CMK (cell line): ENCODE data around the gene TSBP1.
"Not testable (repeated sequence)": the region's sequence is repeated elsewhere in the genome, so short reads cannot be mapped to it uniquely, and the experiment has no call there.

ENCODE experiments used
- DNase-seq: peaks from one replicate; pipeline ENCODE4 v3.0.0-alpha.2; 2010; ENCODE audit warnings: low read depth

The TSBP1 gene

DNA sequence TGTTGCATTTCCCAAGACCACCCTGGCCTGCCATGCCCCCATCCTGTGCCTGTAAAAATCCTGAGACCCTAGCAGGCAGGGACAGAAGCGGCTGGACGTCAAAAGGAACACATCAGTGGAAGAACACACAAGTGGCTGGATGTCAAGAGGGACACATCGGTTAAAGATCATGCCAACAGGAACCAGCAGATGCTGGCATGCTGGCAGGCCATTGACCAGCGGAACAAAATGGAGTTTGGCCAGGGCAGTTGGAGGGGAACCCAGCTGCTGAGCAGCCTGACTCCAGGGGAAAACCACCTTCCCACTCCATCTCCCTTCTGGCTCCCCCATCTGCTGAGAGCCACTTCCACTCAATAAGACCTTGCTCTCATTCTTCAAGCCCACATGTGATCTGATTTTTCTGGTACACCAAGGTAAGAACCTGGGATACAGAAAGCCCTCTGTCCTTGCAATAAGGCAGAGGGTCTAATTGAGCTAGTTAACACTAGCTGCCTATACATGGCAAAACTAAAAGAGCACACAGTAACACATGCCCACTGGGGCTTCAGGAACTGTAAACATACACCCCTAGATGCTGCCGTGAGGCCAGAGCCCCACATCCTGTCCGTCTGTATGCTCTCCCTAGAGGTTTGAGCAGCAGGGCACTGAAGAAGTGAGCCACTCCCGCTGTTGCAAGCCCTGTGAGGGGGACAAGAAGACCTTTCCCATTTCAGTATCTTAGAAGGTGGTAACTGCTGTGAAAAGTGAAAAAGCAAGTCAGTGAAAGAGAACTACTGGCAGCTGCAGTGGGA lies 4.2 kb upstream of the TSBP1 start:
- DNase-seq = no peak

DNA sequence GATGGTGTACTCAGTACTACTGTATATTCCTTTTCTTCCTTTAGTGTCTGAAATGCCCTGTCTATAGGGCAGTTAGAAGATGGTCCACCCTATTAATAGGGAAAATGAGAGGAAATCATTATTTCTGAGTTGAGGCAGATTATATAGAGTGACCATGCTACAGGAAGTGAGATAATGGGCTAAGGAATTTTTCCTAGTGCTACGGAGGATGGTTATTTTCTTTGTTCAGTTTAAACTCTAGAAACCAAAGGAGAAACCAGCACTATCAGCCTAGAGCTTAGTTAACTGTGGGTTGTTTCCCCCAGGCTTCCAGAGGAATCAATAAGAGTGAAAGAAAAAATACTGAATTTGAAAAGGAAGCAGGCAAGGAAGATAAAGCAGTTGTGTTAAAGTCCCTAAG lies 474 bp downstream of the TSBP1 start:
- no peak for DNase-seq

DNA sequence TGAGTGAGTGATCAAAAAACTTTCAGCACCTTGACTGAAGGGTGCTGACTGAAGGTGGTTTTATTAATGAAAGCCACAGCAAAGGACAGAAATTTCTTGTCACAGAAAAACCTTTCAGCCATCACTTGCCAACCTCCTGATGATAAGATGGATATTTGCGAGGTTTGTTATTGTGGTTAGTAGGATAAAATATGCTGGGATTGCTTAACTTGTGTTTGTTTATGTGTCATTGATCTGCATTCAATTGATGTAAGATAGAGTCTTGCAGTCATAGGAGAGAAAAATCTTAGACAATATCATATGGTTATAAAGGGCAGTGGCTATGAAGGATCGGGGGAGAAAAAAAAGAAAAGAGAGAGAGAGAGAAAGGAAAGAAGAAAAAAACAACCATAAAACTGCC lies 1.2 kb downstream of the TSBP1 start:
- DNase-seq = no peak

DNA sequence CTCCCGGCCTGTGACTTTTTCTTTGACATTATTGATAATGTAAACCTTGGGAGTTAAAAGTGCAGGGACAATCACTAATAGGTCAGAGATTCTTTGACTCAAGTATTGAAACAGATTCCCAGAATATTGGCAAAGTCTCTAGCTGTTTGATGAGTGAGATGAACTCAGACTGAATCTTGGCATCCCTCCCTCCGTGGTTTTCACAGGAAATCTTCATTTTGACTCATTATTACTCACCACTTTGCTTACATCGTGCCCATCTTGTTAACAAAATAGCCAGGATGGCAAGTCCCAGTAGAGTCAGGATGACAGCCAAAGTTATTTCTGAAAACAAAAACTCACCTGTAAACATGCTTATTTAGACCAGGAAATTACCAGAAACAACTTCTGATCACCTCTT lies 2.0 kb downstream of the TSBP1 start:
- no peak for DNase-seq

DNA sequence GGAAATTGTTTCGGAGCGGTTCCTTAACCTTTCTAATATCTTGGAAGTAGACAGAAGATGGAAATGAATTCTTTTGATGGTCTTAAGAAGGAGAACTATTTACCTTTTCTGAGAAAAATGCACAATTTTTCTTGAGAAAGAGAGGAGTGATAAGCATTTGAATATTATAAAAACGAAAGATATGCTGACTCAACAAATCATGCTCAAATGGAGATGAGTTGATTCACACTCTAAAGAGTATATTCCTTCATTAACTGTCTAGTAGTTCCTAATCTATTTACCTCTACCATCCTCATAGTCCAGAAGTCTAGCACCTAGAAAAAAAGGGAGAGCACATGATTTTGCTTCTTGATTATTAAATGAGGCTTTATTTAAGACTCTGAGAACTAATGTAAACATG lies 4.1 kb downstream of the TSBP1 start:
- DNase-seq = no peak

DNA sequence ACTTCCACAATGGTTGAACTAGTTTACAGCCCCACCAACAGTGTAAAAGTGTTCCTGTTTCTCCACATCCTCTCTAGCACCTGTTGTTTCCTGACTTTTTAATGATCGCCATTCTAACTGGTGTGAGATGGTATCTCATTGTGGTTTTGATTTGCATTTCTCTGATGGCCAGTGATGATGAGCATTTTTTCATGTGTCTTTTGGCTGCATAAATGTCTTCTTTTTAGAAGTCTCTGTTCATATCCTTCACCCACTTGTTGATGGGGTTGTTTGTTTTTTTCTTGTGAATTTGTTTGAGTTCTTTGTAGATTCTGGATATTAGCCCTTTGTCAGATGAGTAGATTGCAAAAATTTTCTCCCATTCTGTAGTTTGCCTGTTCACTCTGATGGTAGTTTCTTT lies 12.5 kb downstream of the TSBP1 start:
- not testable (repeated sequence) for DNase-seq

DNA sequence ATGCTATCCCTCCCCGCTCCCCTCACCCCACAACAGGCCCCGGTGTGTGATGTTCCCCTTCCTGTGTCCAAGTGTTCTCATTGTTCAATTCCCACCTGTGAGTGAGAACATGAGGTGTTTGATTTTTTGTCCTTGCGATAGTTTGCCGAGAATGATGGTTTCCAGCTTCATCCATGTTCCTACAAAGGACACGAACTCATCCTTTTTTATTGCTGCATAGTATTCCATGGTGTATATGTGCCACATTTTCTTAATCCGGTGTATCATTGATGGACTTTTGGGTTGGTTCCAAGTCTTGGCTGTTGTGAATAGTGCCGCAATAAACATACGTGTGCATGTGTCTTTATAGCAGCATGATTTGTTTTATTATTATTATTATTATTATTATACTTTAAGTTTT lies 13.2 kb downstream of the TSBP1 start:
- not testable (repeated sequence) for DNase-seq

DNA sequence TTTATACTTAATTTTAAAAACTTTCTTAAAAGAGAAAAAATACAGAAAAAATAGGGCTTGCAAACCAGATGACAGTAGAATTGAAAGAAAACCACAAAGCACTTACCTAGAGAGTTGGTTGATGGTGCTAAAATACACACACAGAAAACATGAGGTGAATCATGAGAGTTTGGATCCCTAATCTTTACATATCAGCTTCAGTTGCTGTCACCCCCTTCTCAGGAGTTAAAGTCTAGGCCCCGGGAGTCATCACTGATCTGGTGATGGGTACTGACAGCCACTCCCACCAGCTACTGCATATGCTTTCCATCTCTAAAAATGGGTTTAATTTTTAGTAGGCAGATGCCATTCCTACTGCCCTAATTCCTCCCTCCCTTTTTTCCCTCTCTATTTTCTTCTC lies 16.7 kb downstream of the TSBP1 start:
- DNase-seq = no peak

DNA sequence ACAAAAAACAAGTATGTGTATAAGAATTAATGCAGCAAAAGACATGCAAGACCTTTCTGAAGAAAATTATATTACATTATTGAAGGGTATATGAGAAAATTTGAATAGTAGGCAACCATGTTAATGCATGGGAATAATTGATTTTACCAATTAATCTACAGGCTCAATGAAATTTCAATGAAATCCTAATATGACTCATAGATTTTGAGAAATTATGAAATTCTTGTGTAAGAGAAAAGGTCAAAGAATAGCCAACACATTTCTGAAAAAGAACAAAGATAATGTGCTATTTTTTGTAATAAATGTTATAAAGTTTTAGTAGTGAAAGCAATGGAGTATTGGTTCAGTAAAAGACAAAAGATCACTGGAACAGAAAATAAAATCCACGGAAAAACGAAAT lies 18.4 kb downstream of the TSBP1 start:
- DNase-seq = no peak

DNA sequence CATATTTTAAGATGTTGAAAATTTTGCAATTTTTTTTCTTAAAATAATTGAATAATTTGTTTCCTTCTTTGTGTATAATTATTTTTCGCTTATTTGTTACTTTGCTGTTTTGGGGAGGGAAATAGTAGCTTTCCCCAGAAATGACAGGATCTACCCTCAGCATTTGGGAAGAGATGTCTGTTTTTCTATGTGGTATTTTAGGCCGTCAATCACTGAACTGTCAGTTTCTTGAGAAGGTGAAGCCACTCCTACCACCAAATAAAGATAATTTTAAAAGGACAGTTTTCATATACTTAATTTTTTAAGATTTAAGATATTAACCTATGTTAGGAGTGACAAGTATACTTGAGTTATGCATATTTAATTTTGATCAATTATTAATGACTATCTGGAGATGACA lies 31.5 kb downstream of the TSBP1 start:
- no peak for DNase-seq

DNA sequence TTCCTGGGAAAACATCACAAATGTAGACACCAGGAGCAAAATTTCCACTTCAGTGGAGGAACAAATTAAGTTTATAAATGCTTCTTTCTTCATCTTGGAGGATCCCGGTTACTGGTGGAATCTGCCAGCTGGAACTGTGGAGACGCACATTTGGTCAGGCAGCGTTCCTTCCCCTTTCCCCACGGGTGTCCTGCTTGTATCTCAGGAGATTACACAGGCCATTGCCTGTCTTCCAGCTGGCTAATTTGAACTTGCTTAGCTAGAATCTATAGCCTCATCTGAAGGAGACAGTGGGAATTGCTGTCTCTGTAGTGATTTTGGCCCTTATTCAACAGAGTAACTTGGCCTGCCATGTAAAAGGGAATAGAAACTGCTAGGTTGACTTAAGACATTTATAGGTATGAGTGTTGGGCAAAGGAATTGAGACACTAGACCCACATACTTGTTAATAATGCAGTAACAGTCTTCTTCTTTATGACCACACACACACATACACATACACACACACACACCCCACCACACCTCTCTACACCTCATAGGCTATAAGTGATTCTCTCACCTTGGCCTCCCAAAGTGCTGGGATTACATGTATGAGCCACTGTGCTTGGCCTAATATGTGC lies 34.4 kb downstream of the TSBP1 start:
- no peak for DNase-seq

DNA sequence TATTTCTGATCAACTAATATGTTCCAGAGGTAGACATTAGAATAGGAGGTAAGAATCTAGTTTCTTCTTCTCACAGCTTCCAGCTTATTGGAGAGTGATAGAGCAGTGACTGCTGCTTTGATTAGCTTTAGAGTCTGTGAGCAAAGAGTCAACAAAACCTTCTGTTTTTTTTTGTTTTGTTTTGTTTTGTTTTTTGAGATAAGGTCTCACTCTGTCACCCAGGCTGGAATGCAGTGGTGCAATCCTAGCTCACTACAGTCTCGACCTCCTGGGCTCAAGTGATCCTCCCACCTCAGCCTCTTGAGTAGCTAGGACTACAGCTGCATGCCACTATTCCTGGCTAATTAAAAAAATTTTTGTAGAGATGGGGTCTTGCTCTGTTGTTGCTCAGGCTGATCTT lies 39.3 kb downstream of the TSBP1 start:
- DNase-seq = no peak

DNA sequence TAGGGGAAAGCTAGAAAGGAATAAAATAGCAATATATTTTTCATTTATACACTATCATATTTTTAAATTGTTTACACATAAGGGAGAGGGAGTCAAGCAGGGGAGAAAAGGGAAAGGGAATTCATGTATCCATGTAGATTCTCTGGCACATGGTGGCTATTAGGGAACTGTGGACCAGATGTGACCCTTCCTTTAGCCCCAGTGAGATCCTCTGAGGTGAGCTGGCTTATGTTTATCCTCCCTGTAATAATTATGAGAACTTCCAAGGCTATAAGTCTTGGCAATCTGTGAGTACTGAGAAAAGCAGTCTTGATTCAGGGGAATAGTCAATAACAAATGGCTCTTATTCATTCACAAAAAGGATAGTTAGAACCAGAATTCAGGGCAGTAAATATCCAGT lies 42.6 kb downstream of the TSBP1 start:
- DNase-seq = no peak

DNA sequence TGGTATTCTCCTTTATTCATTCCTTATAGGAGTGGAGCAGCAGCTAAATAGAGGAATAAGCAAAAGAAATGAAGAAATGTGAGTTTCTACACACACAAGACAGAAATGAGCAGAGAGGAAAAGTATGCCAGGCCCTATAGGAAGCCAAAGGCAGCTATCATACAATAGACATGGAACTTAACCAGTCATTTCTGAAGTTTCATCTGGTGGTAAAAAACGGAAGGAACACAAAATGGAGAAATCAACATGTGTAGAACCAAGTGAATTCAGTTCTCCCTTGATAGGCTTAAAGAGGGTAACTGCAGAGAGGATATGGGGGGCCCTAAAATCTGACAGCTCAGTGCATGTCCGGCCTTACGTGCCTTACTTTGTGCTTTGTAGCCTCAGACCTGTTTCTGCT lies 44.6 kb downstream of the TSBP1 start:
- no peak for DNase-seq

DNA sequence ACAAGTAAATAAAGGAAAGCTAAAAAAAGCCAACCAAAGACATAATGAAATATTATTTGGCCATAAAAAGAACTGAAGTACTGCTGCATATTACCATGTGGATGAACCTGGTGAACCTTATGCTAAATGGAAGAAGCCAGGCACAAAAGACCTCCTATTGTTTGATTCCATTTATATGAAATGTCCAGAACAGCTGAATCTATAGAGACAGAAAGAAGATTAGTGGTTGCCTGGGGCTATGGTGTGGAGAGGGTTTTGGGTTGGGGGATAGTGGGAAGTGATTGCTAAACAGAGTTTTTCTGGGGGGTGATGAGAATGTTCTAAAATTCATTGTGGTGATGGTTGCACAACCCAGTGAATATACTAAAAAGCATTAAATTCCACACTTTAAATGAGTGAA lies 53.2 kb downstream of the TSBP1 start:
- DNase-seq = no peak

DNA sequence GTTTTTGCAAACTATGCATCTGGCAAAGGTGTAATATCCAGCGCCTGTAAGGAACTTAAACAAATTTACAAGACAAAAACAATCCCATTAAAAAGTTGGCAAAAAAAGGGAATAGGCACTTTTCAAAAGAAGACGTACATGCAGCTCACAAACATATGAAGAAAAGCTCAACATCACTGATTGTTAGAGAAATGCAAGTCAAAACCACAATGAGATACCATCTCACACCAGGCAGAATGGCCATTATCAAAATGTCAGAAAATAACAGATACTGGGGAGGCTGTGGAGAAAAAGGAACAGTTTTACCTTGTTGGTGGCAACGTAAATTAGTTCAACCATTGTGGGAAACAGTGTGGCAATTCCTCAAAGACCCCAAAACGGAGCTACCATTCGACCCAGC lies 54.2 kb downstream of the TSBP1 start:
- no peak for DNase-seq

DNA sequence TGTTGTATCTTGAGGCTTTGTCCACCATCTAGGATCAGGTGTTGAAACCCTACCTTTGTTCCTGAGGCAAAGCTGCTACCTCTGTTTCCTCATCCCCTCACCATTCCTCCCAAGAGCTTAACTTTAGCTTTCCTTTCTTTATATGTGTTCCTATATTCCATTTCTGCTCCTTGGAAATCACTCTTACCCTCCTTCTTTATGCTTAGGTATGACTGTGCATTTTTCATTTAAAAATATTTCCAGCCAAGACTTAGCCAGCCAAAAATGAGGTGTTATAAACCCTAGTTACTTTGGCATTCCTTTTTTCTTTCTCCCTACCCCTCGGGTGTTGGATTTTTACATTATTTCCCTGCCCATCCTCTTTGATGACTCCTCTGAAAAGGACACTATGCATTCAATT lies 57.7 kb downstream of the TSBP1 start:
- DNase-seq = no peak

DNA sequence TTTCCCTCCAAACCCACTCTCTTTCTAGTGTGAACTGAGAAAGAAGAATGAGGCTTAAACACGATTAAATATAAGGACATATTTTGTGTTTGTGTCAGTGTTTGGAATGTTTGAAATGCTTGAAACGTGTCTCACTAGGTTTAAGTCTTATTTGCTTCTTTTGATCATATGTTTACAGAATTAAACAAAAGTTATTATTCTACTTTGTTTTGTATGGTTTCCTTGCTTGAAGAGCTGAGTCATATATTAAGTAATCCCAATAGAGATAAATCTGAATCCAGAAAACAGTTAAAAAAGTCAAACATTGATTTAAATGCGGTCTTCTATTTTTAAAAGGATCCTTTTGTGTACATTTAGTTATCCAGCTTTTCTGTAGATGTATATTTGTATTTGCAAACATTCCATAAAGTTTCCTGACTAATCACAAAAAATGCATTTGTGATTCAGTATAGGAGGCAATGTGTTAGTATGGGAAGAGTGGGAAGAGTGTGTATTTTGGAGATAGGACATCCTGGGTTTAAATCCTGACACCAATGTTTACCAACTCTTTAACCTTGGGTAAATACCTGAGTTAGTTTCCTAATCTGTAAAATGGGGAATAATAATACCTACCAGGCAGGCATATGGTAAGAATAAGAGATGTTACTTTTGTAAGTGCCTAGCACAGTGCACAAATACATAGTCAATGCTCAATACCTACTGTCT lies 72.9 kb downstream of the TSBP1 start:
- no peak for DNase-seq

DNA sequence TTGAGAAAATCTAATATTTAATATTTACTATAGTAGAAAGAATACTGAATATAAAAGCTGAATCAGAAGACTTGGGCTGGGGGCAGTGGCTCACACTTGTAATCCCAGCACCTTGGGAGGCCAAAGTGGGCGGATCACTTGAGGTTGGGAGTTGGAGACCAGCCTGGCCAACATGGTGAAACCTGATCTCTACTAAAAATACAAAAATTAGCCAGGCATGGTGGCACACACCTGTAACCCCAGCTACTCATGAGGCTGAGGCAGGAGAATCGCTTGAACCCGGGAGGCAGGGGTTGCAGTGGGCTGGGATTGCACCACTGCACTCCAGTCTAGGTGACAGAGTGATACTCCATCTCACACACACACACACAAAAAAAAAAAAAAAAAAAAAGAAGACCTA lies 76.7 kb downstream of the TSBP1 start:
- not testable (repeated sequence) for DNase-seq

DNA sequence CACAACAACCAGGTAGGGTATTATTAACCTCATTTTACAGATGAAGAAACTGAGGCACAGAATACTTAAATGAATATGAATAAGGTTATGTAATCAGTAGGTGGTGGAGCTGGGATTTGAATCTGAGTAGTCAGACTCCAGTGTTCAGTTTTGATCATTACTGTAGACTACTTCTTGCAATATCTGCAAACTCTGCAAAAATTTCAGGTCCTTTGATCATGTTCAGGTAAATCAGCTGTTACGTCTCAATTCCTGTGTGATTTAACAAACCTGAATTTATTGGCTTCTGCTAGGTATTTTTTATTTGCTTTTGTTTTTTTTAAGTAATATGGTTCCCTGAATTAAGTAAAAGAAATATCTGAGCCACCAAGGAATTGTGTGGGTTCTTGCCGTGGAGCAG lies 77.1 kb downstream of the TSBP1 start:
- no peak for DNase-seq

DNA sequence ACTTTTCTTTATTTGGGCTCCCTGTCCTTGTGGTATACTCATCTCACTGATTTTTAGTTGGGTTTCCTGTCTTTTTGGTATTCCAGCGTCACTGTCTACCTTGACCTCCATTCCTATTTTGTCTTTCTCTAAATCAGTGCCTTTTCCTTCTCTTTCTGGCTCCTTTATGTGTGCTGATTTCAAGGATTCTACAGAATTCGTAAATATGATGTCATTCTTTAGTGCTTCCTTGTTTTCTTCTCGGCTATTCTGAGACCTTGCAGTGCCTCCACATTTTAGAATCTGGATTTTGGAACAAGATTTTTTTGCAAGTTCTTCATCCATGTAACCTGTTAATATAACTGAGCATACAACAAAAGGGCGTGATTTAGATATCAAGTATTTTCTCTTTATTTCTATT lies 78.0 kb downstream of the TSBP1 start:
- DNase-seq = no peak

DNA sequence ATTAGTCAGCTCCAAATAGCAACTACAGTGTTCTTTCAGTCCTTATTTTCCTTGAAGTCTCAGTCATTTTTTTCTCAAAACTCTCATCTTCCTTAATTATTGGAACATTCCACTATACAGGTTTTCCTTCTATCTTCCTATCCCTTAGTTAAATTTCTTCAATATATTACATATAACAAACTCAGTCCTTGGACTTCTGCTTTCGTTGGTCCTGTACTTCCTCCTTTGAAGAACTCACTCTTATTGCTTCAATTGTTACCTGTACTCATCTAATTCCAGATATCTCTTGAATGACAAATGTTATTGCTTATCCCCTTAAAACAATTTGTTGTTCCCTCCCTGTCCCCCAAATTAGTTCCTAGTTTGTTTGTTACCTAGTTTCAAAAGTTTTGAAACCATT lies 80.2 kb downstream of the TSBP1 start:
- no peak for DNase-seq

DNA sequence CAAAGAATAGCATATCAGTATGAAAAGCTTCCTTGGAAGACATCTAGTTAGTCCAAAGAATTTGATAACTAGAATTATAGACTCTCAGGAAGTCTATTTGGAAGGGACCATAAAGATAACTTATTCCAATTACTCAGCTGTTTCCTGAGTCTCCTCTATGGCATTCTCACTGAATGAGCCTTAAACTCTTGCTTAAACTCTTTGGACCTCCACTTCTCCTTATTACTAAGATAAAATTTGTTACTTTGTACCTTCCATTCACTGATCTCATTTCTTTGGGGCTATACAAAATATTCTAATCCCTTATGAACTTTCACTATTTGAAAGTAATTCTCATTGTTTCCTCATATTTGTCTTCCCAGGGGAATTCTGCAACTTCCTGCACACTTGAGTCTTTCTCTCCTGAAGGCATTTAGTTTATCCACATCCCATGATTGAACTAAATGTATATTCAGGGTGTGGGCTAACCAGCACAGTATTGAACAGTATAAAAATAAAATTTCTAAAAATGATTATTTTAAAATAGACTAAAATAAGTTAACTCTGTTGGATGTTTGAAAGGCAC lies 80.7 kb downstream of the TSBP1 start:
- no peak for DNase-seq
